ENCODE measurements around the gene CA11.
"Not testable (repeated sequence)": the region's sequence is repeated elsewhere in the genome, so short reads cannot be mapped to it uniquely, and the experiment has no call there.

GRCh38 chr19:48680006-48680405, 34.0 kb upstream of the CA11 start:
- not testable (repeated sequence) for TF ChIP-seq CTCF (IDR thresholded peaks at IDR 0.05; ENCODE audit: low read depth, low read length, poor library complexity, severe bottlenecking); EZH2phosphoT487 (IDR thresholded peaks at IDR 0.05; ENCODE audit: borderline replicate concordance, low read length)
